HG03571 (cell line): ENCODE data around the gene SLC43A3.
"Not testable (repeated sequence)": the region's sequence is repeated elsewhere in the genome, so short reads cannot be mapped to it uniquely, and the experiment has no call there.

ENCODE experiments used
- ATAC-seq: cut with Tn5 transposase; IDR thresholded peaks from one replicate; pipeline ENCODE4 v1.9.1; 2021; ENCODE audit not compliant: unreplicated experiment

The SLC43A3 gene

DNA sequence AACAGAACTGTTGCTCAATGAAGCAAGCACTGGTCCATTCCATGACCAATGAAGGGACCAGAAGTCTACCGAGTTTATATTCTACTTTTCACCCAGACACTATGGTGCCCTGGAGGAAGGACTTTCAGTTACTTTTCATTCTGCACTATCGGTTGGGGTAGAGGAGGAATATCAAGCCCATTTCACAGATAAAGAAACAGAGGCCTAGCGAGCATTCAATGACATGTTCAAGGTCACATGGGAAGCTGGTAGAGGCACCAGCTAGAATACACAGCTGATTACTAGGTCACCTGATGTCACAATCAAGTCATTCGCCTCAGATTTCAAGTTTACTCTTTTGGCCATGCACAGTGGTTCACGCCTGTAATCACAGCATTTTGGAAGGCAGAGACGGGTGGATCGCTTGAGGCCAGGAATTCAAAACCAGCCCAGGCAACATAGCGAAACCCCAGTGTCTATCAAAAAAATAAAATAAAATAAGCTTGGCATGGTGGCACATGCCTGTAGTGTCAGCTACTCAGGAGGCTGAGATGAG, 18.9 kb downstream of the SLC43A3 start:
- ATAC-seq, result no peak

- no peak for ATAC-seq
These were observed 19.7 kb downstream of the SLC43A3 start for GRCh38 chr11:57407010-57407920.

DNA sequence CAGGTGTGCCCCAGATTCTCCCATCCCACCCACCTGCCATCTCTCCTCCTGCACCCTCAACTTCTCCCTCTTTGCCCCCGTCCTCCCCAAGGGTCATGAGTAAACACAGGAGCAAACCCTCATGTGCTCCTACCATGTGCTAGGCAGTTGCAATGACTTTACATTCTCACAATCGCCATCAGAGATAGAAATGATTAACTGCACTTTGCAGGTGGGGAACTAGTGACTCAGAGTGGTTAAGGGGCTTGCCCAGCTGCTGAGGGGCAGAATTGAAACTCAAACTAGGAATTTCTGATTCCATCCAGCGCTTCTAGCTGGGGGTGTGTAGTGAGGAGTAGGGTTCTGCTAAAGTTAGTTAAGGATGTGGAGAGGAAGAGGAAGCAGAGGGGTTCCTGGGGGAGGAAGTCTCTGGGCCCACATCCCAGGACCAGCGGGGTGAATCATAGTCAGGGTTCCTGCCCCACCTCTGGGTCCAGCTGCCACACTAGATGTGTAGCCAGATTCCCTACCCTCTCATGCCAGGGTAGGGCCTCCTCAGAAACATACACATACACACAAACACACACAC, 20.5 kb downstream of the SLC43A3 start:
- ATAC-seq, result peak; percentile 79

DNA sequence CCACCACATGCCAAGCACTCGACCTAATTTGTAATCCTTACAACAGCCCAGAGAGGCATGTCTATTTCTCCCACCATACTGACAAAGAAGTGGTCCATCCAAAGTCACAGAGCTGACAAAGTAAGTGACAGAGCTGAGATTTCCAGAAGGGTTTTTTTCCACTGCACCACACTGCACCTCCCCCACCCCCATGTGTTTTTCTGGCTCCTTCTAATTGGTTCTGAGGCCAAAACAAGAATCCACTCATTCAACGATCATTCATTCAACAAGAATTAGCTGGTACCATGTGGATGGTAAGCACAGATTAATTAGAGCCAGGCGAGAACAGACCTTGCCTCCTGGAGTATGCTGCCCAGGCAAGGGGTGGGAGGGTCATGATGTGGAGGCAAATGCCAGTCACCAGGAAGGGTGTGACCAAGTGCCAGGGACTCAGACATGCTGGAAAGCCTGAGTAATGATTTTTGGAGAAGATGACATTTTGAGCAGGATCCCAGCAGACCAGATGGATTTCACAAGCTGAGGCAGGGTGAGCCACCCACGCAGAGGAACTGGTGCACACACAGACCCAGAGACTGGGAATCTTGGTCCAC, 21.6 kb downstream of the SLC43A3 start:
- no peak for ATAC-seq

GRCh38 chr11:57403802-57404147, 23.1 kb downstream of the SLC43A3 start:
- ATAC-seq, result no peak

DNA sequence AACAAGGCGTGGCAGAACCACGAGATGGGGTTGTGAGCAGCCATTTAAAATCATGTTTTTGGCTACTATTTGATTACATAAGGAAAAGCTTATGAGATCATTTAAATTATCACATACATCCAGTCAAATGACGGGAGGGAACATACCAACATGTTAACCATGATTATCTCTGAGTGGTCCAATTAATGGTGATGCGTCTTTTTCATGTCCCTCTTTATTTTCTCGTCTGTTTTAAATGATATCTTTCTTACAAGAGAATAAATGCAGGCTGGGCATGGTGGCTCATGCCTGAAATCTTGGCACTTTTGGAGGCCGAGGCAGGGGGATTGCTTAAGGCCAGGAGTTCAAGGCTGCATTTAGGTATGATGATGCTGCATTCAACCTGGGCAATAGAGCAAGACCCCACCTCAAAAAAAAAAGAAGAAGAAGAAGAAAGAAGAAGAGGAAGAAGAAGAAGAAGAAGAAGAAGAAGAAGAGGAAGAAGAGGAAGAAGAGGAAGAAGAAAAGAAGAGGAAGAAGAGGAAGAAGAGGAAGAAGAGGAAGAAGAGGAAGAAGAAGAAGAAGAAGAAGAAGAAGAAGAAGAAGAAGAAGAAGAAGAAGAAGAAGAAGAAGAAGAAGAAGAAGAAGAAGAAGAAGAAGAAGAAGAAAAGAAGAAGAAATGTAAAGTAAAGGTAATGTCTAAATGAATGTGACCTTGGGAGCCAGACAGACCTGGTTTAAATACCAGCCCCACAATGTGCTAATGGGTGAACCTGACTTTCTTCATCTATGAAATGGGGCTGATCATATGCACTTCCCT, 23.7 kb downstream of the SLC43A3 start:
- not testable (repeated sequence) for ATAC-seq

DNA sequence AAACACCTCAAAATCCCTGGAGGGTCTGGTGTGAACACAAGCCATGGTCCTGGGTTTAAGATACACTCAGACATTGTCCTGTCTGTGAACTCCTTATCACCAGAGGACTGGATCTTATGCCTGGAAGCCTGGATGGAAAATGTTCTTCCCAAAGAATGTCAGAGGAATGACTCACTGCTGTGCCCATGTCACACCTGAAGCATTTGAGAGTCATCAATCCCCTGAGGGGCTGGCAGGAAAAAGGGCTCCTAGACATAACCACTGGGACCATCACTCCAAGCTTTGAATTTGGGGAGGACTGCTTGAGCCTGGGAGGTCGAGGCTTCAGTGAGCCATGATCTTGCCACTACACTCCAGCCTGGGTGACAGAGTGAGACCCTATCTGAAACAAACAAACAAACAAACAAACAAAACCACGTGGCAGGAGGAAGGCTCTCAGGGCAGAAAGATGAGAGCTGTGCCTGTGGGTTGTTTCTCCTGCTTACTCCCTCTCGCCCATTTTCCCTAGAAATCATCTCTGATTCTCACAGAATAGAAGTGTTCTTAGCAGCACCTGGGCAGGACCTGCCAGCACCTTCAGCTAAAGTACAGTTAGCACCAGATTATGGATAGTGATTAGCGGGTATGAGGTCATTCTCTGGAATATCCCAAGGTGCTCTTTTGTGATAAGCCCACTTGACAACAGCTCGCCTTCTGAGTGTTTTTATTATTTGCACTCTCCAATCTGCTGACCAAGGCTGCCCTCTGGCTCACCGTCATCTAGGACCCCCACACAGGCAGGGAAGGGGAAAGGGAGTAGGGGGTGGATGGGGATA, 24.5 kb downstream of the SLC43A3 start:
- no peak for ATAC-seq

DNA sequence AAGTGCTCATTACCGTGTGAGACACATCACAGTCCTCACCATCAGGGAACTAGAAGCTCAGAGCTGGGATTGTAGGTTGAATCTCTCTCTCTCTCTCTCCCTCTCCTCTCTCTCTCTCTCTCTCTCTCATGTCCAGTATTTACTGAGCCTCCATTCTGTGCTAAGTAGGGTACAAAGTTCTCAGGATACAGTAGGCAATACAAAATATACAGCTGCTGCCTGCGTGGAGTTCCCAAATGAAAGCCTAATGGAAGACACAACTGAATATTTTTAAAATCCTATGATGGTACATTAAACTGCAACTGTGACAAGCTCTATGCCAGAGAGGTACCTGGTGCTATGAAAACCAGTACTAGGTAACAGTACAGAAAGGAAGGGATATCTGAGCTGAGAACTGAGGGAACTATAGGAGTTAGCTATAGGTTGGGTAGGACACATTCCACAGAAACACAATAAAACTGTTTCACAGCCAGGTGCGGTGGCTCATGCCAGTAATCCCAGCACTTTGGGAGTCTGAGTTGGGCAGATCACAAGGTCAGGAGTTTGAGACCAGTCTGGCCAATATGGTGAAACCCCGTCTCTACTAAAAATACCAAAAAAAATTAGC, 26.8 kb downstream of the SLC43A3 start:
- ATAC-seq, result no peak

- no peak for ATAC-seq
These were observed 27.7 kb downstream of the SLC43A3 start for GRCh38 chr11:57399221-57399620.

DNA sequence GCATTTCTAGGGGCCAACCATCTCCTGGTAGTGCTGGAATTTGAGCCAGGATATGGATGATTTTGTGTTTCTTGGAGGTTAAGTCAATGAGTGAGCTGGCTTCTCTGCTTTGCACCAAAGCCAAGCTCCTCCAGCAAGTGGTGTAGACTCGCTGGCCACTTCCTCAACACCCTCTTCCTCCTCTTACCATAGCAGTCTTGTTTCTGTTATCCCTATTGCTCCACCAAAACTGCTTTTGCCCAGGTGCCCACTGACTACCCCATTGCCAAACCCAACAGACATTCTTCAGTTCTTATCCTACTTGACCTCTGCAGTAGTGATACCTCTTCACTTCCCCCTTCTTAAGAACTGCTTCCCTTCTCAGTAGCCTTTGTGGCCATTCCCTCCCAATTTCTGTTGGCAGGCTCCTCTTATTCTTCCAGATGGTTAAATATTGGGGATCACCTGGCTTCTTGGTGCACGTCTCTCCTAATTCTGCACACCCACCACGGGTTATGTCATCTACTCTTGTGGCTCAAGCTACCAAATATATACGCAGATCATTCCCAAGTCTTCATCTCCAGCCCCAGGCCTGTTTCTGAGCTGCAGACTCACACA, 29.4 kb downstream of the SLC43A3 start:
- no peak for ATAC-seq

GRCh38 chr11:57396744-57397143, 30.2 kb downstream of the SLC43A3 start:
- no peak for ATAC-seq

GRCh38 chr11:57395905-57396623, 30.9 kb downstream of the SLC43A3 start:
- ATAC-seq, result no peak

GRCh38 chr11:57394203-57394965, 32.5 kb downstream of the SLC43A3 start:
- ATAC-seq, result no peak

GRCh38 chr11:57392763-57393105, 34.2 kb downstream of the SLC43A3 start:
- no peak for ATAC-seq

DNA sequence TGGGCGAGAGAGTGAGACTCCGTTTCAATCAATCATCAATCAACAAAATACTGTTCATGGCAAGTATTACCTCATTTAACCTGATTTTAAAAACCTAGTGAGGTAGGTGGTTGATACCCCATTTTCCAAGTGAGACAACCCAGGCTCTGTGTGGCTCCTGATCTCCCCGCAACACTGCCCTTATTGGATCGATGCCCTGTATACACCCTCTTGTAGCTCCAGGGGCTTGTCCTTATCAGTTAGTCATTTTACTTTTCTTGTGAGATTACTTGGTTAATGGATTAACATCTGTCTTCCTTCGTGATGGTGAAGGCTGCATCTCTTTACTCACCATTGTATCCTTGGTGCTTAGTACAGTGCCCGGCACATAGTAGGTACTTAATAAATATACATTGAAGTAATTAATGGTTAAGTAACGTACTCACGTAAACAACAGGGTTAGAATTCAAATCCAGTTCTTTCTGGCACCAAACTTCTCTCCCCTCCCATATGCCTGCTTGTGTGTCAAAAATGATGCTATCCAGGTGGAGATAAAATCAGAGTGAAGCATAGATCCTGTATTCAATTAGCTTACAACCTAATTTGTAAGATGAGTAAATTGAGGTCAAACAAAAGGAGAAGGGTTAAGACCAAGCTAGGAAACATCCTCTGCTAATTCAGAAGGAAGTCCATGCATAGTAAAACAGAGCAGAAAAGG, 34.7 kb downstream of the SLC43A3 start:
- ATAC-seq, result no peak

GRCh38 chr11:57391539-57391938, 35.4 kb downstream of the SLC43A3 start:
- no peak for ATAC-seq

DNA sequence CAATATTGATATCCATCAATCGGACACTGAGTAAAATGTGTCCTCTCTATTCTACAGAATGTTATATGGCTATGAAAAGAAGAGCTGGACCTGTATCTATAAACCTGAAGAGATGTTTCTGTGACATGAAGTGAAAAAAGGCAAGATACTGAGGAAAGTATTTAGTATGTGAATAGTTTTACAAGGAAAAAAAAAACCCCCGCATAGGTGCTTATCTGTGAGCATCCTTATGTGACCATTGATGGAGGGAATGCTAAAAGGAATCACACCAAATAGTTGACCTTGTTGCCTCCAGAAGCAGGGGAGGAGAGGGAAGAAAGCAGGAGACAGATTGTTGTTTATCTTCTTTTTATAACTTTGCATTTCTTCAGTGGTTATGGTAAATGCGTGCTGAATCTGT, 35.8 kb downstream of the SLC43A3 start:
- ATAC-seq, result no peak

DNA sequence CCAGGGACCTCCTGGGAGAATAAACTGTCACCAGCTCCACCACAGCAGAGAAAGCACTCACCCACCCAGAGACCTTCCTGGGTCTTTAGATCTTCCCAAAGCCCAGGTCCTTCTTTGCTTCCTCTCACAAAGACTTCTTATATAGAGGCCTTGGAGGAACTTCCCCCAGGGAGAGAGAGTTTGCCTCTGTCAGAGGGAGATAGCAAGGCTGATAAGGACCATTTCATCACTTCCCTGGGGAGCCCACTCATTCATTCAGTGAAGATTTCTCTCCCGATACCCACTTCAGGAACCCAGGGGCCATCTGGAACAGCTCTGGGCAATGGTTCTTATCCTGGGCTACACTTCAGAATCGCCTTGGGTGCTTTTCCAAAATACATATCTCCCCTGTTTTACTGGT, 36.4 kb downstream of the SLC43A3 start, which contains the start of gene PRG2:
Gene PRG2, minus strand, starts transcription at position 116 of the 400 bp plus-strand sequence. CDS start 706 bp downstream, outside the sequence.
- no peak for ATAC-seq
